Memory B cell (primary cell): ENCODE measurements around the gene DOP1B.
"Not testable (repeated sequence)": the region's sequence is repeated elsewhere in the genome, so short reads cannot be mapped to it uniquely, and the experiment has no call there.

ENCODE experiments used
- ATAC-seq: fragments of 150-1000 bp; cut with Tn5 transposase; 2 replicates; pipeline ENCODE4 v1.10.0; 2021; ENCODE audit warnings: low read depth, mild to moderate bottlenecking, moderate library complexity
- DNase-seq, 2 donors: peaks; one replicate each; pipeline ENCODE4 v3.0.0; 2022; ENCODE audit warnings: low spot score in 2 of 2
- H3K27ac Mint-ChIP-seq: one replicate; pipeline ENCODE4 v1.8.0; 2022; ENCODE audit warnings: mild to moderate bottlenecking, moderate library complexity, mixed read lengths
- H3K27me3 Mint-ChIP-seq: one replicate; pipeline ENCODE4 v1.8.0; 2022; ENCODE audit warnings: mixed read lengths
- H3K36me3 Mint-ChIP-seq: one replicate; pipeline ENCODE4 v1.8.0; 2022; ENCODE audit warnings: mild to moderate bottlenecking, mixed read lengths
- H3K4me1 Mint-ChIP-seq: one replicate; pipeline ENCODE4 v1.8.0; 2022; ENCODE audit warnings: mixed read lengths
- H3K4me3 Mint-ChIP-seq: one replicate; pipeline ENCODE4 v1.8.0; 2022; ENCODE audit warnings: mild to moderate bottlenecking, moderate library complexity, mixed read lengths
- H3K9me3 Mint-ChIP-seq: one replicate; pipeline ENCODE4 v1.8.0; 2022; ENCODE audit warnings: mixed read lengths

The DOP1B gene

GRCh38 chr21:36127977-36128376 lies 28.6 kb upstream of the DOP1B start:
- H3K36me3 Mint-ChIP-seq: peaks cover 3% of the 10 kb centered on the region
- H3K27ac Mint-ChIP-seq: no peak overlapping the region
- no peak overlapping the region for H3K4me3 Mint-ChIP-seq

GRCh38 chr21:36129219-36129618 lies 27.4 kb upstream of the DOP1B start:
- ATAC-seq (no peak), DNase-seq (no peak)
- Mint-ChIP-seq H3K4me1 (peaks cover 24% of the 10 kb centered on the region), H3K9me3 (no peaks in the 10 kb centered on the region), H3K27me3 (no peaks in the 10 kb centered on the region), H3K36me3 (peaks cover 3% of the 10 kb centered on the region), H3K4me3 (peak overlapping the region; percentile 69), H3K27ac (peak overlapping the region; percentile 33)

More at GRCh38 chr21:36127977-36128376, 28.6 kb upstream of the DOP1B start:
- DNase-seq (no peak), ATAC-seq (no peak)
- H3K9me3 Mint-ChIP-seq: no peaks in the 10 kb centered on the region
- H3K27me3 Mint-ChIP-seq: no peaks in the 10 kb centered on the region
- H3K4me1 Mint-ChIP-seq: peaks cover 21% of the 10 kb centered on the region

GRCh38 chr21:36130414-36130762 lies 26.2 kb upstream of the DOP1B start:
- not testable (repeated sequence) for H3K27me3 Mint-ChIP-seq, ATAC-seq, H3K36me3 Mint-ChIP-seq, DNase-seq, H3K9me3 Mint-ChIP-seq
- Mint-ChIP-seq H3K4me3 (peak overlapping the region; percentile 95), H3K4me1 (peaks cover 25% of the 10 kb centered on the region), H3K27ac (peak overlapping the region; percentile 79)

GRCh38 chr21:36130839-36131238 lies 25.8 kb upstream of the DOP1B start:
- not testable (repeated sequence) for H3K36me3 Mint-ChIP-seq, ATAC-seq, H3K9me3 Mint-ChIP-seq, H3K27ac Mint-ChIP-seq, H3K27me3 Mint-ChIP-seq, DNase-seq
- Mint-ChIP-seq H3K4me3 (peak overlapping the region; percentile 95), H3K4me1 (peaks cover 22% of the 10 kb centered on the region)

- Mint-ChIP-seq H3K27ac (no peak overlapping the region), H3K36me3 (peaks cover 3% of the 10 kb centered on the region), H3K27me3 (no peaks in the 10 kb centered on the region), H3K4me3 (no peak overlapping the region), H3K9me3 (no peaks in the 10 kb centered on the region), H3K4me1 (peaks cover 31% of the 10 kb centered on the region)
- ATAC-seq (no peak), DNase-seq (no peak)
Observed at GRCh38 chr21:36132696-36133095, 23.9 kb upstream of the DOP1B start.

- H3K4me3 Mint-ChIP-seq: peak within 1 kb of the TSS; percentile 90
- peak within 1 kb of the TSS; percentile 89 for H3K27ac Mint-ChIP-seq
Observed at GRCh38 chr21:36134803-36135390, 21.7 kb upstream of the DOP1B start, which contains the start of gene CBR3. Gene CBR3 (plus strand): TSS chr21:36135079. CDS start chr21:36135193, 114 bp downstream.

GRCh38 chr21:36135391-36136102 lies 21.1 kb upstream of the DOP1B start:
- Mint-ChIP-seq H3K27me3 (no peaks in the 10 kb centered on the region), H3K27ac (peak overlapping the region; percentile 89)

More at GRCh38 chr21:36134803-36135390, 21.7 kb upstream of the DOP1B start, which contains the start of gene CBR3:
- peak; percentile 39 for ATAC-seq
- H3K27me3 Mint-ChIP-seq: no peaks in the 10 kb centered on the region
- DNase-seq: peak in 1 of 2 donors; percentile 37
- H3K9me3 Mint-ChIP-seq: no peaks in the 10 kb centered on the region
- peaks cover 29% of the 10 kb centered on the region for H3K4me1 Mint-ChIP-seq
- peaks cover 5% of the 10 kb centered on the region for H3K36me3 Mint-ChIP-seq

GRCh38 chr21:36139791-36140190 lies 16.8 kb upstream of the DOP1B start:
- not testable (repeated sequence) for H3K36me3 Mint-ChIP-seq, H3K27me3 Mint-ChIP-seq, ATAC-seq, DNase-seq, H3K4me3 Mint-ChIP-seq, H3K9me3 Mint-ChIP-seq, H3K27ac Mint-ChIP-seq
- H3K4me1 Mint-ChIP-seq: peaks cover 19% of the 10 kb centered on the region

More at GRCh38 chr21:36135391-36136102, 21.1 kb upstream of the DOP1B start:
- Mint-ChIP-seq H3K4me3 (peak overlapping the region; percentile 90), H3K9me3 (no peaks in the 10 kb centered on the region), H3K4me1 (peaks cover 26% of the 10 kb centered on the region), H3K36me3 (peaks cover 7% of the 10 kb centered on the region)
- peak; percentile 80 for ATAC-seq
- peak in 1 of 2 donors; percentile 49 for DNase-seq

- Mint-ChIP-seq H3K9me3 (no peaks in the 10 kb centered on the region), H3K36me3 (peaks cover 9% of the 10 kb centered on the region), H3K27ac (no peak overlapping the region), H3K4me1 (peaks cover 16% of the 10 kb centered on the region), H3K4me3 (no peak overlapping the region), H3K27me3 (no peaks in the 10 kb centered on the region)
- ATAC-seq (peak; percentile 94), DNase-seq (peak; percentile 82 to 91)
Observed at GRCh38 chr21:36141513-36141925, 15.1 kb upstream of the DOP1B start.

- not testable (repeated sequence) for H3K4me1 Mint-ChIP-seq, H3K4me3 Mint-ChIP-seq, H3K9me3 Mint-ChIP-seq, ATAC-seq, H3K27ac Mint-ChIP-seq, H3K36me3 Mint-ChIP-seq, H3K27me3 Mint-ChIP-seq, DNase-seq
Observed at GRCh38 chr21:36144233-36144632, 12.4 kb upstream of the DOP1B start.

GRCh38 chr21:36145259-36145658 lies 11.4 kb upstream of the DOP1B start:
- Mint-ChIP-seq H3K27ac (no peak overlapping the region), H3K4me3 (no peak overlapping the region), H3K36me3 (peaks cover 6% of the 10 kb centered on the region), H3K9me3 (no peaks in the 10 kb centered on the region), H3K4me1 (peaks cover 13% of the 10 kb centered on the region), H3K27me3 (no peaks in the 10 kb centered on the region)
- DNase-seq: no peak
- ATAC-seq: no peak

- DNase-seq (no peak), ATAC-seq (no peak)
- H3K4me3 Mint-ChIP-seq: no peak overlapping the region
- H3K9me3 Mint-ChIP-seq: no peaks in the 10 kb centered on the region
- no peaks in the 10 kb centered on the region for H3K27me3 Mint-ChIP-seq
- no peak overlapping the region for H3K27ac Mint-ChIP-seq
- H3K4me1 Mint-ChIP-seq: peaks cover 10% of the 10 kb centered on the region
- peaks cover 3% of the 10 kb centered on the region for H3K36me3 Mint-ChIP-seq
Observed at GRCh38 chr21:36147911-36148310, 8.7 kb upstream of the DOP1B start.

GRCh38 chr21:36148886-36149285 lies 7.7 kb upstream of the DOP1B start:
- no peak overlapping the region for H3K4me3 Mint-ChIP-seq
- no peak for ATAC-seq
- H3K9me3 Mint-ChIP-seq: no peaks in the 10 kb centered on the region
- no peaks in the 10 kb centered on the region for H3K27me3 Mint-ChIP-seq
- peaks cover 3% of the 10 kb centered on the region for H3K36me3 Mint-ChIP-seq
- peaks cover 14% of the 10 kb centered on the region for H3K4me1 Mint-ChIP-seq
- DNase-seq: no peak
- no peak overlapping the region for H3K27ac Mint-ChIP-seq

- Mint-ChIP-seq H3K4me3 (peak overlapping the region; percentile 69), H3K4me1 (peaks cover 14% of the 10 kb centered on the region), H3K27ac (peak overlapping the region; percentile 59), H3K9me3 (no peaks in the 10 kb centered on the region), H3K36me3 (peaks cover 3% of the 10 kb centered on the region), H3K27me3 (no peaks in the 10 kb centered on the region)
- ATAC-seq: peak; percentile 95
- DNase-seq: peak in 1 of 2 donors; percentile 33
Observed at GRCh38 chr21:36149788-36150711, 6.6 kb upstream of the DOP1B start.
